Ishikawa (cell line): Measurements from ENCODE around the gene HOXA3.

Experiments used
- CEBPB ChIP-seq: IDR thresholded peaks from 2 replicates; pipeline ENCODE4 v1.6.1; 2012
- CREB1 ChIP-seq: IDR thresholded peaks from 2 replicates; pipeline ENCODE4 v1.6.1; 2012; ENCODE audit warnings: low read depth
- EGR1 ChIP-seq: IDR thresholded peaks from 2 replicates; pipeline ENCODE4 v1.6.1; 2012
- NFIC ChIP-seq: IDR thresholded peaks from 2 replicates; pipeline ENCODE4 v1.6.1; 2012
- RAD21 ChIP-seq: IDR thresholded peaks from 2 replicates; pipeline ENCODE4 v1.6.1; 2012; ENCODE audit warnings: low read depth
- TAF1 ChIP-seq: IDR thresholded peaks from 2 replicates; pipeline ENCODE4 v1.6.1; 2012; ENCODE audit warnings: low read depth, mild to moderate bottlenecking
- TF ChIP-seq, protein P1 (sequence below): IDR thresholded peaks from 2 replicates; pipeline ENCODE4 v1.6.1; 2012; ENCODE audit warnings: low read depth, mild to moderate bottlenecking

DNA sequence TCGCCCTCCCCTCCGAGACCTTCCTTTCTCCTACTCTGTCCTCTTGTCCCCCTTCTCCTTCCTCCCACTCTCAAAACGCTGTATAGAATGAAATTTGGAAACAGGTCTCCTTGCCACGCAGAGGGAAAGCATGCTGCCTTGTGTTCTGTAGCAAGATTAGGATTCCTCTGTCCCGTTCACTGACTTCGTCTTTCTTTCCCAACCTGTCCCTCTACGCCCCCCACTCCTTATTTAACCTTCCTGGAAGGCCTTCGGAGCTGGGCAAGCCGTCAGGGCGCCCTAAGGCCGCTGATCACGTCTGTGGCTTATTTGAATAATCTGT is 11.6 kb upstream of the HOXA3 start:
- TF ChIP-seq CREB1 (no peak), RAD21 (no peak), EGR1 (no peak), TAF1 (no peak), NFIC (no peak), CEBPB (no peak)
- TF ChIP-seq, protein P1, sequence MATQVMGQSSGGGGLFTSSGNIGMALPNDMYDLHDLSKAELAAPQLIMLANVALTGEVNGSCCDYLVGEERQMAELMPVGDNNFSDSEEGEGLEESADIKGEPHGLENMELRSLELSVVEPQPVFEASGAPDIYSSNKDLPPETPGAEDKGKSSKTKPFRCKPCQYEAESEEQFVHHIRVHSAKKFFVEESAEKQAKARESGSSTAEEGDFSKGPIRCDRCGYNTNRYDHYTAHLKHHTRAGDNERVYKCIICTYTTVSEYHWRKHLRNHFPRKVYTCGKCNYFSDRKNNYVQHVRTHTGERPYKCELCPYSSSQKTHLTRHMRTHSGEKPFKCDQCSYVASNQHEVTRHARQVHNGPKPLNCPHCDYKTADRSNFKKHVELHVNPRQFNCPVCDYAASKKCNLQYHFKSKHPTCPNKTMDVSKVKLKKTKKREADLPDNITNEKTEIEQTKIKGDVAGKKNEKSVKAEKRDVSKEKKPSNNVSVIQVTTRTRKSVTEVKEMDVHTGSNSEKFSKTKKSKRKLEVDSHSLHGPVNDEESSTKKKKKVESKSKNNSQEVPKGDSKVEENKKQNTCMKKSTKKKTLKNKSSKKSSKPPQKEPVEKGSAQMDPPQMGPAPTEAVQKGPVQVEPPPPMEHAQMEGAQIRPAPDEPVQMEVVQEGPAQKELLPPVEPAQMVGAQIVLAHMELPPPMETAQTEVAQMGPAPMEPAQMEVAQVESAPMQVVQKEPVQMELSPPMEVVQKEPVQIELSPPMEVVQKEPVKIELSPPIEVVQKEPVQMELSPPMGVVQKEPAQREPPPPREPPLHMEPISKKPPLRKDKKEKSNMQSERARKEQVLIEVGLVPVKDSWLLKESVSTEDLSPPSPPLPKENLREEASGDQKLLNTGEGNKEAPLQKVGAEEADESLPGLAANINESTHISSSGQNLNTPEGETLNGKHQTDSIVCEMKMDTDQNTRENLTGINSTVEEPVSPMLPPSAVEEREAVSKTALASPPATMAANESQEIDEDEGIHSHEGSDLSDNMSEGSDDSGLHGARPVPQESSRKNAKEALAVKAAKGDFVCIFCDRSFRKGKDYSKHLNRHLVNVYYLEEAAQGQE, result no peak
